ENCODE data around the gene CLDN1.

Gene CLDN1, protein sequence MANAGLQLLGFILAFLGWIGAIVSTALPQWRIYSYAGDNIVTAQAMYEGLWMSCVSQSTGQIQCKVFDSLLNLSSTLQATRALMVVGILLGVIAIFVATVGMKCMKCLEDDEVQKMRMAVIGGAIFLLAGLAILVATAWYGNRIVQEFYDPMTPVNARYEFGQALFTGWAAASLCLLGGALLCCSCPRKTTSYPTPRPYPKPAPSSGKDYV

DNA sequence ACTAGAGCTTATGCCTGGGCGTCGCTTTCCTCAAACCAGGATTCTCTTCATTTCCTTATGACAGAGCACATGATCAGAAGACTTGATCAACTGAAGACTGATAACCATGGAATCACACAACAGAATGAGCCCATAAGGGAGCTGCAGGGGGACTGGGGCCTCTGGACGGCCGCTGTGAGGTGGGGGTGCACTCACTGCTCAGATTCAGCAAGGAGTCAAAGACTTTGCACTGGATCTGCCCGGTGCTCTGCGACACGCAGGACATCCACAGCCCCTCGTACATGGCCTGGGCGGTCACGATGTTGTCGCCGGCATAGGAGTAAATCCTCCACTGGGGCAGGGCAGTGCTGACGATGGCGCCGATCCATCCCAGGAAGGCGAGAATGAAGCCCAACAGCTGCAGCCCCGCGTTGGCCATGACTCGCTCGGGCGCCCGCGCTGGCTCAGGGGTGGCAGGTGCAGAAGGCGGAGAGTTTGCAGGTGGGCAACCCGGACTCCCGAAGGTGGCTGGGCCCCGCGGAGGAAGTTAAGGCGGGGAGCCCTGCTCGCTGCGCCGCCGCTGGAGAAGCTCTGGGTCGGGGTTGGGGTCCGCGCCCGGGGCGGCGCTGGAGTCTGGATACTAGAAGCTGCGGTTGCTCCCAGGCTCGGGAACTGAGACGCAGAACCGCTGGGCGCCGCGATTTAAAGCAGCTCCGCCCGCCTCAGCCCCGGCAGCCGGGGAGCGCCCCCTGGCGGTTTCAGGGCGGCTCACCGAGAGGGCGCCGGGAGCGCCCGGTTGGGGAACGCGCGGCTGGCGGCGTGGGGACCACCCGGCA is at the start of gene CLDN1:
TSS of gene CLDN1 (minus strand) at position 658 of the 815 bp plus-strand sequence. CDS start at position 418, 240 bp downstream.
- peak; percentile 40 to 67 (median 45) for DNase-seq (ENCODE audit: low read depth in 3 of 3)

DNA sequence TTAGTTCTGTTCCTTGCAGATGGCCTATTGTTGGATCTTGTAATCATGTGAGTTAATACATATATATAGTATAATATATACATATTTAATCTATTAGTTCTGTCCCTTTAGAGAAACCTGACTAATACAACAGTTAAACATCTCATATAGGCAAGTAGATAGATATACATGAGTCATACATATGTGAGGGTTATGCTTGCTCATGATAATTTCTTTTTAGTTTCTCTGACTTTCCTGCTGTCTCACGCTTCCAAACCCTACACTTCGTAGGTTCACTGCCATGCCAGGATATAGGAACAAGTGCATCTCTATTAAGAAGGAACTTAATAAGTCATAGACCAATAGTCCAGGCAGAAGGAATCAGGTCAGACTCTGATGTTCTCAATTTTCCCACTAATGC is 48.9 kb upstream of the CLDN1 start:
- no peak for DNase-seq (ENCODE audit: low read depth in 3 of 3)

DNA sequence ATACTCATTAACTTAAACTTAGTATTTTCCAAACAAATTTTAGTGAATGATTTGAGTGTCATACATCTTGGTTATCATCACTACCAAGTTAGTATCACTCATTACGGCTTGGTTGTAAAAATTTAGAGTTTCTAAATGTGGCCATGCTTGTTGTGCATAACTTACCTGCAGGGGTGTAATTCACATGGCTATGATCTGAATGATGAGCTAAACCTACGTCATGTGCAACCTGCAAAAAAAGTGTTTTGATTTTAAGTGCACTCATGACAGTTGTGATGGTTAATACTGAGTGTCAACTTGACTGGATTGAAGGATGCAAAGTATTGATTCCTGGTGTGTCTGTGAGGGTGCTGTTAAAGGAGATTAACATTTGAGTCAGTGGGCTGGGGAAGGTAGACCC is 48.1 kb upstream of the CLDN1 start:
- no peak for DNase-seq (ENCODE audit: low read depth in 3 of 3)

DNA sequence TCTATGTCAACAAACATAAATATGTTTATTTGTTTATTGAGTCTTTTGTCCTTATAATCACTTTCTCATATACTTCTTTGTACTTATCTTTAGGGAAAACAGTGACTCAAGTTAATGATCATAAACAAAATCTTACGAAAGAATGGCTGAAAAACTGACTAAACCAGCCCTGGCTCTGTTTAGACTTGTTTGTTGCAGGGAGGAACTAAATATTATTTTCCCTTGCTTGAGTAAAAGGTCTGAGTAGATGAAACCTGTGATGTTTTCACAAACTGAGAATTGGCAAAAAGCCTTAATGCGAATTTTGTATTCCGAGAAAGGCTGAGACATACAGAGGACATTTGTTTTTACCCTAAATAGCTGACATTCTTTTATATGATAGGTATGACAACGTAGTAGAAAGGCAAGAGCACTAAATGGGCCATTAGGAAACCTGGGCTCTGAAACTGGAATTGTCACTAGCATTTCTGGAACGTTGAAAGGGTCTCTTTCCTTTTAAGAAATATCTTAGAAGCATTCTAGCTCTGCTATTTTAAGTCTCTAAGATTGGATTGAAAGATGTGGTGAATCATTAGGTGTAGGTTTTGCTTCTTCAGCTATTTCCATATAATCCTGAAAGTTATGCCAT is 47.5 kb upstream of the CLDN1 start:
- no peak for DNase-seq (ENCODE audit: low read depth in 3 of 3)

DNA sequence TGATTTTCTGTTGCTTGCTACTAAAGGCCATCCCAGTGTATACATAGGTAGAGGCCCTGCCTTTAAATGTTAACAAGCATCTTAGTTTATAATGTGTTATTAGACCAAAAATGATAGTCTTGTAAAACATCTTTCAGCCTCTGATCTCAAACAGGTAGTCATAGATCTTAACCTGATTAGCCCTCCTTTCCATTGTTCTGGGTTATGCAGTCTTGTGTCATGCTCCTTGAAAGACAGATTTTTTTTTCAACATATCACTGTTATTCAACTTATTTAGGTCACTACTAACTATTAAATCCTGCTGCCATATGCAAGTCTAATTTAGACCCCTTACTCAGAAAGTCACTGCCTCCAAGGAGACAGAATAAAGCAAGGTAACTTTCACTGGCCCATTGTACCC is 46.6 kb upstream of the CLDN1 start:
- no peak for DNase-seq (ENCODE audit: low read depth in 3 of 3)

DNA sequence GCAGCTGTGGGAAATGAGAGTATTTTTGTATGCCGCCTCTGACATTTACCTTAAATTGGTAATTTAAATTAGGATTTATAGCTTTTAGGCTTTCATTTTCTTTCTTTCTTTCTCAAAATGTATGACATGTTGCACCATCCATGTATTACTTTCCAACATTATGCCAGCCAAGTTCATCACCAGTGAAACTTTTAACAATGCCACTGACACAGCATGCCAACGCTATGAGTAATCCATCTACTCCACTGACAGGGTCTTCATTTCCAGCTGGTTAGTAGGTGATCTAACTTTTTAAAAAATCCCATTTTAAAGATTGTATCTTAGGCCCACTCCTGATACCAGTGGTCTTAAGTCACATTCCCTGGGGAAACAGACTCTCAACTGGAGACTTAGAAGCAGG is 43.9 kb upstream of the CLDN1 start:
- no peak for DNase-seq (ENCODE audit: low read depth in 3 of 3)

DNA sequence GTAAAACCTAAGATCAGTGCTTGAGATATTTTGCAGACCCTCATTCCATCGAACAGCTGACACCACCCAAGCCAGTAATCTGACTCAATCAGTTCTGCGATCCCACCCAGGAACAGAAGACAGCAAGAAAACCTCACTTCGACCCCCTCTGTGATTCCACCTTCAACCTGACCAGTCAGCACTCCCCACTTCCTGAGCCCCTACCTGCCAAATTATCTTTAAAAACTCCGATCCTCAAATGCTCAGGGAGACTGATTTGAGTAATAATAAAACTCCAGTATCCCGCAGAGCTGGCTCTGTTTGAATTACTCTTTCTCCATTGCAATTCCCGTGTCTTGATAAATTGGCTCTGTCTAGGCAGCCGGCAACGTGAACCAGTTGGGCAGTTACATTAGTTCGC is 40.0 kb upstream of the CLDN1 start:
- DNase-seq (ENCODE audit: low read depth in 3 of 3) = no peak

DNA sequence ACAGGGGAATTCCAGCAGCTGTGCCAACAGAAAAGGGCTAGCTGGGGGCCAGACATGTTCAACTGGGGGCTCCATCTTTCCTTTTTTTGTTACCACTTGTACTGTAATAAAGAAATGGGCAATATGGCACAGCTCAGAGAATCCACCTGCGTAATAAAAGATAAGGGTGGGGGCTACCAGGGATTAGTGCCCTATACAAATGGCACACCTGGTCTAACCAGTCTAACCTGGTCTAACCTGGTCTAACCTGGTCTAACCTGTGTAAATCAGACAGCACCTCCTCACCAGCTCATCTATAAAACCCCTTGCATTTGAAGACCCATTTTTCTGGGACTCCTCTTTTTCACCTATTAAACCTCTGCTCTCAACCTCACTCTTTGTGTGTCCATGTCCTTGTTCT is 39.5 kb upstream of the CLDN1 start:
- no peak for DNase-seq (ENCODE audit: low read depth in 3 of 3)

DNA sequence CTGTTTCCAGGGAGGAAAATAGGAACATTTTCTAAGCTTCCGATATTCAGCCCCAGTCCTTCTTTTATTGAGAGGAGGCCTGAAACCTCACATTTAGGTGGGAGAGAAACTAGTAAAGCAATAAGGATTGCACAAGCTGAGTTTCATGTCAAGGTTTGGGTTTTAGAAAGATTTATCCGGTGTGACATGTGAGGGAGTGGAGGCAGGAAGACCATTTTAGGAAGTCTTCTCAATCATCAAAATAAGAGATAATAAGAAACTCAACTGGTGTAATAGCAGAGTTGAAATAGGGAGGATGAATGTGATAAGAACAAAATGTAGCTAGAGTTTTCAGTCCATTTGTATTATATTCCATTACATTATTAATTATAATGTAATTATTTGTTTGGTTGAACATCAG is 38.0 kb upstream of the CLDN1 start:
- no peak for DNase-seq (ENCODE audit: low read depth in 3 of 3)

DNA sequence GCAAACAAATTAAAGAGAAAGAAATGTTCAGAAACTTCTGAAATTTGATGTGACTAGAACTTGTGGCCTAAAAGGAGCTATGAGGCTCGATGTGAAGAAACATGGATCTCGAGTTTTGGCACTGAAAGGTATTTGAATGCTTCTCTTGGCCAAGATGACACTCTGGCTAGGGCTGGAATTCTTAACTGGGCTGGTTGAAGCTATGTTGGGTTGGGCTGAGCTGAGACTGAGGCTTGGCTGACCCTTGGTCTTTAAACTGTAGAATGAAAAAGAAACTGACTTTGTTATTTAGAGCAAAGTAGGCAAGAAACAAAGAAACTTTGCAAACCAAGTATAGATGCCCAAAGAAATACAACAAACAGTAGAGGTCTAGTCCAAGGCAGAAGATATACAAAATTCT is 37.6 kb upstream of the CLDN1 start:
- DNase-seq (ENCODE audit: low read depth in 3 of 3) = no peak

DNA sequence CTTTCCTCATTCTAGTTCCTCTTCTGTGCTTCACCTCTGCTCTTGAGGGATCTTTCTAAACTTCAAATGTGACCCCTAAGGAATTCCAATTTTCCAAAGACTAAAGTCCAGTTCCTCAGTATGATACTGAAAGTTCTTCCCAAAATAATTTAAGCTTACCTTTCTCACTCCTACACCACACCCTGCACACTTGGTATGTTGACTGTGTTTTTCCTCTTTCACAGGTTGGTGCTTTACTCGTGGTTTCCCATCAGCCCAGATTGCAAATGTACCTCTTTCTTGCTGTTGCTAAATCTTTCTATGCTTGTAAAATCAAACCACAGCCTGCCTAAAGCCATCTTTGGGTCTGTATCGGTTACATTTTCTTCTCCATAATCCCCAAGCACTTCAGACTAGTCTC is 35.2 kb upstream of the CLDN1 start:
- no peak for DNase-seq (ENCODE audit: low read depth in 3 of 3)

DNA sequence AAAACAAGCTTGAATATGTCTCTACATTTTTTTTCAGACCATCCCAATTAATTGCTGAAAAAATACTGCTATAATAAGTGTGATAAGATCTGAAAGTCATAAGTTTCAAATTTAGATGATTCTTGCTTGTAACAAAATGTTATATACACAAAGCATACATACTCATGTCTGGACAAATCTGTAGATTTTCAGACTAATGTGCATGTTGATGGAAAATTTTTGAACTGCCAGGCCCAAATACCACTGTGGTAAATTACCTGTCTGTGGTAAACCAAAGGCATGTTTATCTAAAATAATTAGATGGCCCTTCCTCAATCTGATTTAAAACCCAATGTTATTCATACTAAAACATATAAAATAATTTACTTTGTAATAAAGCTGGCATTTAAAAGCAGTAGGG is 34.0 kb upstream of the CLDN1 start:
- DNase-seq (ENCODE audit: low read depth in 3 of 3) = no peak

DNA sequence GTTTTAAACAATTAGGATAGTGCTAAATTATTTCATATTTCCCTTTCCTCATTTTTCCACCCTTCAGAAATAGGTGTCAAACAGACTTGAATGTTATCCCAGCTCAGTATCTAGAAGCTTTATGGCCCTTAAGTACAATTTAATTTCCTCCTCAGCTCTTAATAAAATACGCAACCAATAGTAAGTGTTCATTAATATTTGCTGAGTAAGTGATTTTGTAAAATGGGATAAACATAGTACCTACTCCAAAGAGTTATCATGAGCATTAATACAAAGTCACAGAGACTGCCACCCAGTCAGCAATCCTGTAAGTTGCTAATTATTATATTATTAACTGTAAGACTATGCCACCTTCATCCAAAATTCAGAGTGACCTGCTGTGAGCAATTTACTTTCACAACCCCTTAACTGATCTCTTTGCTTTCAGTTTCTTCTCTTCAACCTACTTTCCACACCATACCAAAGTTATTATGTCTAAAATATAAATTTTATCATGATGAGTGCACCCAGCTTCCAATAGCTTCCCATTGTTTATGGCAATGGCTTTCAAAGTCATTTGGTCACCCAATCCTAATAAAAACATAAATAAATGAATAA is 30.7 kb upstream of the CLDN1 start:
- DNase-seq (ENCODE audit: low read depth in 3 of 3) = no peak

DNA sequence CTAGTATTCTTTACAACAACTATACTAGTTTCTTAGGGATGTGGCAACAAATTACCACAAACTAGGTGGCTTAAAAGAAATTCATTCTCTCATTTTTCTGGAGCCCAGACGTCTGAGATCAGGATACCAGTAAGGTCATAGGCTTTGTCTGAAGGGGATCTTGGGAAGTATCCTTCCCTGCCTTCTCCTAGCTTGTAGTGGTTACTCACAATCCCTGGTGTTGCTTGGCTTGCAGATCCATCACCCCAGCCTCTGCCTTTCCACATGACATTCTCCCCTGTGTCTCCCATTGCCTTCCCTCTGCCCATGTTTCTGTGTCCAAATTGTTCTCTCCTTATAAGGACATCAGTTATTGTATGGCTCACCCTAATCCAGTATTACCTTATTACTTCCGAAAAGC is 24.3 kb upstream of the CLDN1 start:
- DNase-seq (ENCODE audit: low read depth in 3 of 3) = no peak

DNA sequence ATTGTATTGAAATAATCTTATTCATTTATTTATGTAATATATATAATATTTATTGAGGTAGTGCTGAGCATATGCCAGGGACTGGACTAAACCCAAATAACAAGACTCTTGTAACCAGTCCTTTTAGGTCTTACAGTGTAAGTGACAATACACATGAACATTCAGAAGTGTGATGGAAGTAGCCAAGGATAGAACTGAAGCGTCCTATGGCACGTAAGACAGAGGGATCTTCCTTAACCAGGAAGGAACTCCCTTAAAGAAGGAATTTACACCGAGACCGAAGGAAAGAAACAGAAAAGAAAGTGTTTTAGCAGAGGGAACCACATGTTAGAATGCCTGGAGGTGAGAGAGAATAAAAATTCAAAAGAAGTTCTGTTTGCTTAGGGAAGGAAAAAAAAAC is 23.6 kb upstream of the CLDN1 start:
- DNase-seq (ENCODE audit: low read depth in 3 of 3) = no peak

DNA sequence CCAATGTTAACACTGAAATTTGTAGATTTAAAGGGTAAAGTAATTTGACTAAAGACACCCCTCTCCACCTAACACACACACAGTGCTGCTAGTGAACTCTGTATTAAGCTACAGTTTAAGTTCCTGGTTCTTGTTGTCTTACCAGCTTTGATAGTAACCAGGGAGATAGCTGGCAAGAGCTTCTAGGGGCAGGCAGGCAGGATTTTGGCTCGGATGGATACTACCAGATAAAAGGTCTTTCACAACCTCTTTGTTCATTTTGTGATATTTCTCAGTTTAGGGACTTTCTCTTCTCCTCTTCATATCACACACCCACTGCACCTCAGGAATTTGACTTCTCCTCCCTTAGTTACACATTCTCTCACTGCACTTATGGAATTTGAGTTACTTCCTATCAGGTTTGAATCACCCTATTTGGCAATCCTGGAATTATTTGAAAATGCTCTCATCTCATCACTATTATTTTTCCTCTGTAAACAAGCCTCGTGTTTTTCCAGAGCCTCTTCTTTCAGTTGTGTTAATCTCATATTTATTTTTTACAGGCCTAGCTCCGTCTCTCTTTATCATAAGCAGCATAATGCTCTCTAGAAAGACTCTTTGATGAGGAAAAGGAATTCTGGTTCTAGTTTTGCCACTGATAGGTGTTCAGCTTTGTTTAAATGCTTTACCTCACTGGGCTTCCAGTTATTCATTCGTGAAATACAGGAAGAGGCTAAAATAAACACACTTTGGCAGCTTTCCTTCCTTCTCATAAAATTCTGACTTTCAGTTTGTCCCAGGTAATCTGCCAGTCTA is 23.0 kb upstream of the CLDN1 start:
- no peak for DNase-seq (ENCODE audit: low read depth in 3 of 3)

DNA sequence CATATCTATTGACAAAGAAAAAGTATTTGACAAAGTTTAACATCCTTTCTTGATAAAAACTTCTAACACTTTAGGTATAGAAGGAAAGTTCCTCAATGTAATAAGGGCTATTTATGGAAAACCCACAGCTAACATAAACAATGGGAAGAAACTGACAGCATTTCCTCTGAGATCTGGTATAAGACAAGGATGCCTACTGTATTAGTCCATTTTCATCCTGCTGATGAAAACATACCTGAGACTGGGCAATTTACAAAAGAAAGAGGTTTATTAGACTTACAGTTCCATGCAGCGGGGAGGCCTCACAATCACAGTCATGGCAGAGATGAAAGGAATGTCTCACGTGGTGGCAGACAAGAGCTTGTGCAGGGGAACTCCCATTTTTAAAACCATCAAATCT is 17.8 kb upstream of the CLDN1 start:
- no peak for DNase-seq (ENCODE audit: low read depth in 3 of 3)

DNA sequence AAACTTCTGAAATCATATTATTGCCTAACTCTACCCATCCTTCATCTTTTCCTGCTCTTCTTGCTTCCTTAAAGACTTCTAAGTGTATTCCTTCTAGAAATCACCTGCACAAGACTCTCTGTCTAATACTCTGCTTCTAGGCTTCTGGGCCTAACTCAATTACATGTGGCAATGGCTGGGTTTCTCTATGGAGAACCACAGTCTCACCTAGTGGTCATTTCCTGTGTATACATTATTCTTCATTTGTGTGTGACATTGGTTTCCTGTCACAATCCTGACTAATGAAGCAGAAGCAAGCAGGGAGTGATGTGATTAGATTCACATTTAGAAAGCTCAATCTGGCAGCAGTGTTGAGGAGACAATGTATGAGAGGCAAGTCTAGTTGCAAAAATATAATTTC is 16.9 kb upstream of the CLDN1 start:
- DNase-seq (ENCODE audit: low read depth in 3 of 3) = no peak

DNA sequence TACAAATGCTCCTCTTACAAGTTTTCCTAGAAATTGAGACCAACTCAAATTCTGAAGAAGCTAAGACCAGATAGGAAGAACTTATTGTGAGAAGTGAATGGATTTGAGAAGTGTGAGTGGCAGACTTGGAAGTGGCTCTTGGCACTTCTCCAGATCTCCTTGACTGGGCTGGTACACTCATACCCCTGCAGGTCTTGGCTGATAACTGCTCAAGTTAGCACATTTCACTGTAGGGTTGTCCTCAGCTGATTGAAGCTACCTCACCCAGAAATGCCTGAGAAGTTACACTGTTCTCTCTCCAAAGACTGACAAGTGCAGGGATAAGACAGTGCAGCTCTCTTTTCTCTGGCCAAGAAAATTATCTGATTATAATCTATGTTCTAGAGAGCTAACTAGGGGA is 16.5 kb upstream of the CLDN1 start:
- no peak for DNase-seq (ENCODE audit: low read depth in 3 of 3)

DNA sequence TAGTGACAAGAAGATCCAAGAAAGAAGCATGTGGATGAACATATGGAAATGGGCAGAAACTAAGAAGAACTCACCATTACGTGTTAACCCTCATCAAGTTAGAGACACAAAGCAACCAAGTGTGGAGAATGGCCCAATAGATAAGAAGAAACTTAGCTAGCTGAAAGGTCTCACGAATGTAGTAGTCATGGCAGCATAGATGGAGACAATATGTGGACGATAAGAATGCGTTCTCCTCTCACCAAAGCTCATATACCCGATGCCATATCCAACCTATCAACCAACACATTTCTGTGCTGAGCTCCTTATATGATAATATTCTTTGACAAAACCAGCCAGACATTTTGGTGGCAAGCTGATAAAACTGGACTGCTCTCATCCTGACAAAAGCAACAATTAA is 15.1 kb upstream of the CLDN1 start:
- no peak for DNase-seq (ENCODE audit: low read depth in 3 of 3)

DNA sequence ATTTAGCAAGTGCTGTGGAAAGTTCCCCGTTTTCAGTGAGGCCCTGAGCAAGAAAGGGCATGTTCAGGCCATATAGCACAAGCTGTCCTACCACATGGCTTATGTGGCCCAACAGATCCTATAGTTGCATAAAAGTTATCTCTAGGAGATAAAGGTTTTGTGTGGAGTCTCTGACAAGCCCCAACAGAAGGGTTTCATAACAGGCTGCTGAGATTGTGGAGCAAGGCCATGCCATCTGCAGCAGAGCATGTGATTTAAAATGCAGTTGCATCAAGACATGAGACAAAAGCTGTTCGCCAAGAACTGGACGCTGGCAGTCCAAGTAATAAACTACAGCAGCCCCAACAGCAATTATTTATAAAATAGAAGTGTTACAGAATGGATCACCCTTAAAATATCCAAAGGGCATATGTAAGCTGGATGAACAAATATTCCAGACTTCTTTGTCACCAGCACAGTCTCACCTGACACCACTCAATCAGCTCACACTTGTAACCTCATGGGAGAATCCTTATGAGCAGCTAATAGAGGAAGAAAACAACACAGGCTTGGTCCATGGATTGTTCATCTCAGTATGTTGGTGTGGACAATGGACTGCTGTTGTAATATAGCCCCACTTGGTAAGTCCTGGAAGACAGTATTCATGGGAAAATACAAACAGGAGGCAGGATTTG is 14.4 kb upstream of the CLDN1 start:
- no peak for DNase-seq (ENCODE audit: low read depth in 3 of 3)
